H1 (cell line): ENCODE data around the gene PSMF1. TPM values are rescaled to one million over a fixed set of nuclear protein-coding genes. Genes with fewer than 3 reads are reported as not detected.

ENCODE experiments used
- CTCF ChIA-PET: fragments of 300-600 bp; sonication (Branson Sonifier 250); formaldehyde crosslinking; loops from one replicate; lab custom pipeline; 2021; ENCODE audit not compliant: partially characterized antibody; lab: Charles Lee
- POLR2A ChIA-PET: fragments of 300-600 bp; sonication (Branson Sonifier 250); formaldehyde crosslinking; loops from one replicate; lab custom pipeline; 2021; ENCODE audit warnings: inconsistent platforms; ENCODE audit not compliant: partially characterized antibody; lab: Charles Lee
- DNase-seq, 2 experiments: peaks; one replicate each; pipeline versions ENCODE4 v3.0.0 to v3.0.0-alpha.2; 2010 to 2022; ENCODE audit warnings: low spot score in 2 of 2, low read depth in 1 of 2, mixed read lengths in 1 of 2
- FAIRE-seq: peaks from 2 replicates; lab custom pipeline; 2011; peaks lifted over from hg19 to GRCh38; lab: Jason Lieb, UNC
- H2AFZ ChIP-seq: 2 replicates; pipeline ENCODE4 v1.8.1; 2012; ENCODE audit warnings: low read length, inconsistent platforms
- H2AK5ac ChIP-seq: 2 replicates; pipeline ENCODE4 v1.6.1; 2013; ENCODE audit warnings: low read depth, low read length
- H2BK120ac ChIP-seq: replicated peaks from 2 replicates; pipeline ENCODE3; 2013; ENCODE audit warnings: low read depth, low read length, inconsistent platforms
- H2BK12ac ChIP-seq: 2 replicates; pipeline ENCODE4 v1.6.1; 2013; ENCODE audit warnings: low read depth, low read length
- H2BK15ac ChIP-seq: 2 replicates; pipeline ENCODE4 v1.6.1; 2013; ENCODE audit warnings: low read length
- H2BK20ac ChIP-seq: 2 replicates; pipeline ENCODE4 v1.6.1; 2013; ENCODE audit warnings: low read length
- H2BK5ac ChIP-seq: 2 replicates; pipeline ENCODE4 v1.6.1; 2013; ENCODE audit warnings: low read depth, low read length
- H3K14ac ChIP-seq: 2 replicates; pipeline ENCODE4 v1.6.1; 2013; ENCODE audit warnings: inconsistent platforms; ENCODE audit not compliant: insufficient read length
- H3K18ac ChIP-seq: 2 replicates; pipeline ENCODE4 v1.6.1; 2013; ENCODE audit warnings: low read length; ENCODE audit errors: extremely low read depth
- H3K23ac ChIP-seq: 2 replicates; pipeline ENCODE4 v1.6.1; 2013; ENCODE audit warnings: inconsistent platforms; ENCODE audit not compliant: insufficient read length
- H3K23me2 ChIP-seq: 2 replicates; pipeline ENCODE4 v1.6.1; 2013; ENCODE audit warnings: low read depth, low read length
- H3K27ac ChIP-seq: 2 replicates; pipeline ENCODE4 v1.6.1; 2011; ENCODE audit warnings: low read depth, low read length, inconsistent platforms
- H3K27me3 ChIP-seq, 4 experiments: replicated peaks in 1 of 4; 1 replicate in 1 of 4; 2 replicates in 3 of 4; pipeline versions ENCODE4 v1.6.1 to v1.8.1; 2011 to 2013; ENCODE audit warnings: low read length in 3 of 4, mild to moderate bottlenecking in 3 of 4, inconsistent platforms in 2 of 4, mixed read lengths in 2 of 4, moderate library complexity in 1 of 4; ENCODE audit not compliant: control insufficient read depth in 3 of 4, insufficient read depth in 3 of 4; ENCODE audit errors: extremely low read depth in 1 of 4
- H3K36me3 ChIP-seq, 4 experiments: 2 replicates each; pipeline versions ENCODE4 v1.6.1 to v1.8.1; 2011 to 2013; ENCODE audit warnings: mild to moderate bottlenecking in 4 of 4, low read length in 3 of 4, moderate library complexity in 2 of 4, control low read depth in 1 of 4, inconsistent platforms in 1 of 4; ENCODE audit not compliant: insufficient read depth in 4 of 4, control insufficient read depth in 2 of 4
- H3K4ac ChIP-seq: replicated peaks from 2 replicates; pipeline ENCODE3; 2013; ENCODE audit warnings: low read length, low read depth, mixed read lengths, inconsistent platforms; ENCODE audit not compliant: insufficient read length
- H3K4me1 ChIP-seq, 4 experiments: replicated peaks in 1 of 4; 1 replicate in 1 of 4; 2 replicates in 3 of 4; pipeline versions ENCODE4 v1.6.1 to v1.8.1; 2011 to 2013; ENCODE audit warnings: low read length in 3 of 4, inconsistent platforms in 2 of 4, mixed read lengths in 1 of 4; ENCODE audit not compliant: insufficient read depth in 4 of 4, control insufficient read depth in 3 of 4
- H3K4me2 ChIP-seq, 2 experiments: 2 replicates each; pipeline versions ENCODE4 v1.6.1 to v1.8.1; 2011 to 2013; ENCODE audit warnings: low read depth in 2 of 2, low read length in 2 of 2, control low read depth in 1 of 2, inconsistent platforms in 1 of 2, mild to moderate bottlenecking in 1 of 2; ENCODE audit not compliant: insufficient read depth in 1 of 2
- H3K4me3 ChIP-seq, 4 experiments: fragments of 200-600, 300-600 bp in 1 of 4; sonication (generic), shearing (Covaris generic), sonication (Bioruptor Twin) in 1 of 4; 2 replicates each; pipeline versions ENCODE4 v1.5.1 to v1.8.1; 2011 to 2016; ENCODE audit warnings: low read length in 4 of 4, low read depth in 3 of 4, control low read depth in 2 of 4, inconsistent platforms in 2 of 4, mild to moderate bottlenecking in 2 of 4, mixed read lengths in 1 of 4, moderate library complexity in 1 of 4; ENCODE audit not compliant: insufficient read depth in 2 of 4; ENCODE audit errors: extremely low read depth in 1 of 4
- H3K56ac ChIP-seq: replicated peaks from 2 replicates; pipeline ENCODE3; 2013; ENCODE audit warnings: low read depth, mild to moderate bottlenecking, mixed read lengths, low read length, inconsistent platforms; ENCODE audit not compliant: insufficient read length
- H3K79me1 ChIP-seq: 2 replicates; pipeline ENCODE4 v1.6.1; 2013; ENCODE audit warnings: low read depth, low read length, control low read depth
- H3K79me2 ChIP-seq, 2 experiments: 2 replicates each; pipeline versions ENCODE4 v1.6.1 to v1.8.1; 2012 to 2013; ENCODE audit warnings: low read length in 2 of 2, mild to moderate bottlenecking in 2 of 2, inconsistent platforms in 1 of 2; ENCODE audit not compliant: insufficient read depth in 2 of 2, control insufficient read depth in 1 of 2
- H3K9ac ChIP-seq, 4 experiments: replicated peaks in 1 of 4; 1 replicate in 1 of 4; 2 replicates in 3 of 4; pipeline versions ENCODE4 v1.6.1 to v1.8.1; 2011 to 2013; ENCODE audit warnings: low read depth in 3 of 4, low read length in 3 of 4, control low read depth in 2 of 4, mild to moderate bottlenecking in 2 of 4, moderate library complexity in 2 of 4, inconsistent platforms in 1 of 4; ENCODE audit errors: extremely low read depth in 1 of 4
- H3K9me3 ChIP-seq, 2 experiments: 2 replicates each; pipeline versions ENCODE4 v1.6.1 to v1.8.1; 2012 to 2013; ENCODE audit warnings: mild to moderate bottlenecking in 2 of 2, moderate library complexity in 2 of 2, control low read depth in 1 of 2, inconsistent platforms in 1 of 2, low read depth in 1 of 2, low read length in 1 of 2, mixed read lengths in 1 of 2; ENCODE audit not compliant: insufficient read depth in 2 of 2
- H4K20me1 ChIP-seq, 2 experiments: replicated peaks in 1 of 2; 2 replicates each; pipeline versions ENCODE3 to v1.8.1; 2011 to 2013; ENCODE audit warnings: inconsistent platforms in 2 of 2, low read length in 2 of 2, mild to moderate bottlenecking in 1 of 2; ENCODE audit not compliant: insufficient read depth in 2 of 2, control insufficient read depth in 1 of 2
- H4K5ac ChIP-seq: 2 replicates; pipeline ENCODE4 v1.6.1; 2013; ENCODE audit warnings: low read length, low read depth, mixed read lengths, inconsistent platforms; ENCODE audit not compliant: insufficient read length
- H4K8ac ChIP-seq: 2 replicates; pipeline ENCODE4 v1.8.0; 2013; ENCODE audit warnings: mild to moderate bottlenecking, moderate library complexity, low read length, inconsistent platforms; ENCODE audit not compliant: insufficient read depth; ENCODE audit errors: extremely low read depth
- H4K91ac ChIP-seq: replicated peaks from 2 replicates; pipeline ENCODE3; 2013; ENCODE audit warnings: low read length, mixed read lengths, inconsistent platforms; ENCODE audit not compliant: insufficient read length
- BACH1 ChIP-seq: IDR thresholded peaks from 2 replicates; pipeline ENCODE4 v1.6.1; 2012; ENCODE audit warnings: low read length, improper control_type of control experiment
- BRCA1 ChIP-seq: IDR thresholded peaks from 2 replicates; pipeline ENCODE4 v1.6.1; 2012; ENCODE audit warnings: low read depth, low read length, improper control_type of control experiment
- CHD2 ChIP-seq: IDR thresholded peaks from 2 replicates; pipeline ENCODE4 v1.6.1; 2012; ENCODE audit warnings: low read length, improper control_type of control experiment
- GABPA ChIP-seq: IDR thresholded peaks from 2 replicates; pipeline ENCODE4 v1.6.1; 2011; ENCODE audit warnings: mild to moderate bottlenecking, low read length, moderate library complexity, borderline replicate concordance; ENCODE audit not compliant: insufficient read depth
- JUN ChIP-seq: IDR thresholded peaks from 2 replicates; pipeline ENCODE4 v1.6.1; 2011; ENCODE audit warnings: low read depth, mild to moderate bottlenecking, improper control_type of control experiment, low read length
- JUND ChIP-seq: IDR thresholded peaks from 2 replicates; pipeline ENCODE4 v1.6.1; 2011; ENCODE audit warnings: mild to moderate bottlenecking, improper control_type of control experiment, low read length
- RNF2 ChIP-seq: fragments of 200-900, 300-1000 bp; sonication (generic); IDR thresholded peaks from 2 replicates; pipeline ENCODE4 v1.7.1; 2016; ENCODE audit warnings: borderline replicate concordance, low read depth, mild to moderate bottlenecking, antibody characterized with exemption, low read length; ENCODE audit not compliant: poor library complexity, severe bottlenecking; ENCODE audit errors: missing control alignments
- RXRA ChIP-seq: IDR thresholded peaks from 2 replicates; pipeline ENCODE4 v1.6.1; 2011; ENCODE audit warnings: low read depth, mild to moderate bottlenecking, low read length, moderate library complexity; ENCODE audit not compliant: insufficient read depth
- SP1 ChIP-seq: IDR thresholded peaks from 2 replicates; pipeline ENCODE4 v1.6.1; 2011; ENCODE audit warnings: low read depth, low read length
- WGBS, 2 experiments: shearing (Covaris generic) in 1 of 2; methylation state at CpG; one replicate each; pipeline versions ENCODE4 v1.1.6 to v1.1.7; 2013 to 2015; ENCODE audit warnings: low lambda C conversion rate in 2 of 2, mixed read lengths in 2 of 2, inconsistent platforms in 1 of 2, low coverage in 1 of 2, missing lambda C conversion rate in 1 of 2; ENCODE audit not compliant: insufficient replicate concordance in 2 of 2, insufficient coverage in 1 of 2, insufficient read length in 1 of 2; ENCODE audit errors: extremely low coverage in 1 of 2, missing lambda C conversion rate in 1 of 2; 5-methylcytosine and 5-hydroxymethylcytosine counted together
- polyA plus RNA-seq, 7 experiments: library from polyadenylated mRNA; depleted of rRNA in 3 of 7; stranded (reverse) in 5 of 7; unstranded in 2 of 7; fragments of >200 nt in 5 of 7; fragments of 200-250 nt in 2 of 7; gene quantifications; 1 replicate in 5 of 7; 2 replicates in 1 of 7; 4 replicates in 1 of 7; pipeline versions ENCODE4 v1.2.1 to v1.2.3, GENCODE V29; 2011 to 2013; ENCODE audit warnings: missing spikeins in 2 of 7, mixed read lengths in 2 of 7
- total RNA-seq: library from RNA; stranded (reverse); fragmentation: NEBNext Ultra II Directional; extraction: Animal tissue kit (Norgen Biotek cat#: 25700); gene quantifications from 2 replicates; pipeline ENCODE4 v1.2.1, GENCODE V29; 2021

The PSMF1 gene
- total and polyA plus RNA-seq, 2 of the 8 experiments (the other 6 are each of a cell fraction or from before 2014, with no cell fraction given), result 106 to 159 TPM

DNA sequence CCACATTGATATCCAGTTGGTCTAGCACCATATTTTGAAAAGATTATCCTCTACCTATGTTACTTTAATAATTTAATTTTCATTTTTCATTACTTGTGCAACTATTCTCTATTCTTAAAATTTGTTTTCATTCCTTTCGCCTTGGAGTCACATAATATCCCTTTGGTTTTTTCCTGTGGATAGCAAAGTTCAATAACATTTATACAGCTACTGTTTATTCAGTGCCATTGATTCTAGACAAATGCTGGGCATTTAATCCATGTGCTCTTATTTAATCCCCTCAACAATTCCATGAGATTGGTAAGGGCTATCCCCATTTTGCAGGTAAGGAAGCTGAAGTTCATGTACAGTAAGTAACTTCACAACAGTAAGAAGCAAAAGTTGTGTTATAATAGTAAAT lies 32.6 kb downstream of the PSMF1 start:
- no peak overlapping the region for H2BK12ac ChIP-seq
- no peak overlapping the region for H3K14ac ChIP-seq
- ChIA-PET POLR2A (interaction anchor here (0.6 to 1.6 kb wide), 2 partner anchors 23 to 1154 kb away, joined by 3 to 4 read pairs; no protein-coding TSS in a partner anchor), CTCF (no interaction called here)
- no peak overlapping the region for H4K5ac ChIP-seq
- no peaks in the 10 kb centered on the region for H3K9me3 ChIP-seq
- H3K27ac ChIP-seq, result no peak overlapping the region
- H3K36me3 ChIP-seq, result peaks cover 0 to 18% (median 6%) of the 10 kb centered on the region in 4 experiments; a peak in 6 of 8 replicates
- peaks cover 0 to 2% of the 10 kb centered on the region in 2 experiments; a peak in 1 of 4 replicates for H3K79me2 ChIP-seq
- no peak overlapping the region for H3K4ac ChIP-seq
- no peak overlapping the region for H3K56ac ChIP-seq
- H2BK15ac ChIP-seq, result no peak overlapping the region
- no peak overlapping the region for H4K8ac ChIP-seq
- no peaks in the 10 kb centered on the region for H3K4me1 ChIP-seq
- no peak overlapping the region for H3K4me3 ChIP-seq
- H3K4me2 ChIP-seq, result no peak overlapping the region
- no peaks in the 10 kb centered on the region for H4K20me1 ChIP-seq
- DNase-seq (no peak), FAIRE-seq (no peak)
- H3K27me3 ChIP-seq, result no peaks in the 10 kb centered on the region
- H2BK20ac ChIP-seq, result no peak overlapping the region
- no peaks in the 10 kb centered on the region for H3K23me2 ChIP-seq
- no peak overlapping the region for H2BK120ac ChIP-seq
- WGBS, 2 experiments, result 79% methylated on average over 1 of the region's 1 CpG; no CpG with 5 or more reads in 1 of the 2 experiments
- no peak overlapping the region for H3K23ac ChIP-seq
- H4K91ac ChIP-seq, result no peak overlapping the region
- TF ChIP-seq BRCA1 (no peak), SP1 (no peak), JUN (no peak), GABPA (no peak), RNF2 (no peak), JUND (no peak), BACH1 (no peak), RXRA (no peak), CHD2 (no peak)
- TF ChIP-seq, all 59 proteins: peak for 0
- Histone ChIP-seq H2BK5ac (no peak overlapping the region), H3K9ac (no peak overlapping the region), H2AFZ (no peak overlapping the region), H3K18ac (no peak overlapping the region), H2AK5ac (no peak overlapping the region), H3K79me1 (peaks cover 5% of the 10 kb centered on the region; the same call in 1 of the 2 replicates)
